ENCODE results near the gene SOST. TPM values are rescaled to one million over a fixed set of nuclear protein-coding genes. Genes with fewer than 3 reads are reported as not detected.
"Not testable (repeated sequence)": the region's sequence is repeated elsewhere in the genome, so short reads cannot be mapped to it uniquely, and the experiment has no call there.

Gene SOST
- total RNA-seq (ENCODE audit: low replicate concordance), result 0.09 TPM in 1 of 2 replicates, not detected in the other

GRCh38 chr17:43758497-43759174 is at the start of gene SOST:
Gene SOST, minus strand, starts transcription at chr17:43758791. Its CDS starts 50 bp downstream, at chr17:43758741.
- no peak within 1 kb of the TSS for H3K4me3 ChIP-seq (ENCODE audit: low read depth, low read length)
- no peak for DNase-seq (ENCODE audit: low read depth)
- TF ChIP-seq CTCF (IDR thresholded peaks at IDR 0.05; ENCODE audit: insufficient read depth, low read length), result no peak

DNA sequence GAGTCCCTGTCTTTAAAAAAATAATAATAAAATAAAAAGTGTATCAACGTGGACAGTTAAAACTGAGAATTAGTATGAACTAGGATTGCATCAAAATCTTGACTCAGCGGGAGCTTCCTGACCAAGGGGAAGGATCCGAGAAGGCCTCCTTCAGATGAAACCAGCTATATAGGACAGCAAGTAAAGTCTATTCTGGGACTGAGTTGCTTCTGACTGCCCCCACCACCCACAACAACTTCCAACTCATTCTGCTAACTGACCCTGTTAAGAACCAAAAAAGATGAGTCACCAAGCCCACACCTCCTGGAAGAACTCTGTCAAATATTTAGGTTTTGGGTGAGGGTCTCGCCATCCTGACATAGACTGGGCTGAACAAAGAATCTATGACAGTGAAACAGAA is 49.5 kb upstream of the SOST start:
- no peak for TF ChIP-seq CTCF (IDR thresholded peaks at IDR 0.05; ENCODE audit: insufficient read depth, low read length)
- no peak for DNase-seq (ENCODE audit: low read depth)
- no peak overlapping the region for H3K4me3 ChIP-seq (ENCODE audit: low read depth, low read length)

DNA sequence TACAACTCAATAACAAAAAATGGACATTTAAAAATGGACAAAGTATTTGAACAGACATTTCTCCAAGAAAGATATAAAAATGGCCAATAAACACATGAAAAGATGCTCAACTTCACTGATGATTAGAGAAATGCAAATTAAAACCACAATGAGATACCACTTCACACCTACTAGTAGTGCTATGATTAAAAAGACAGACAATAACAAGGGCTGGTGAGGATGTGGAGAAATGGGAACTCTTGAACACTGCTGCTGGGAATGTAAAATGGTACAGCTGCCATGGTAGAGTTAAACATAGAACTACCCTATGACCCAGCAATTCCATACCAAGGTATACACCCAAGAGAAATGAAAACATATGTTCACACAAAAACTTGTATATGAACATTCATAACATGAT is 46.5 kb upstream of the SOST start:
- TF ChIP-seq CTCF (IDR thresholded peaks at IDR 0.05; ENCODE audit: insufficient read depth, low read length), result no peak
- no peak overlapping the region for H3K4me3 ChIP-seq (ENCODE audit: low read depth, low read length)
- no peak for DNase-seq (ENCODE audit: low read depth)

- TF ChIP-seq CTCF (IDR thresholded peaks at IDR 0.05; ENCODE audit: insufficient read depth, low read length), result no peak
- peak; percentile 37 for DNase-seq (ENCODE audit: low read depth)
- H3K4me3 ChIP-seq (ENCODE audit: low read depth, low read length), result no peak overlapping the region
These were observed 45.2 kb upstream of the SOST start for GRCh38 chr17:43803758-43804157.

- DNase-seq (ENCODE audit: low read depth), result no peak
- H3K4me3 ChIP-seq (ENCODE audit: low read depth, low read length), result no peak overlapping the region
- no peak for TF ChIP-seq CTCF (IDR thresholded peaks at IDR 0.05; ENCODE audit: insufficient read depth, low read length)
These were observed 43.3 kb upstream of the SOST start for GRCh38 chr17:43801844-43802243.

DNA sequence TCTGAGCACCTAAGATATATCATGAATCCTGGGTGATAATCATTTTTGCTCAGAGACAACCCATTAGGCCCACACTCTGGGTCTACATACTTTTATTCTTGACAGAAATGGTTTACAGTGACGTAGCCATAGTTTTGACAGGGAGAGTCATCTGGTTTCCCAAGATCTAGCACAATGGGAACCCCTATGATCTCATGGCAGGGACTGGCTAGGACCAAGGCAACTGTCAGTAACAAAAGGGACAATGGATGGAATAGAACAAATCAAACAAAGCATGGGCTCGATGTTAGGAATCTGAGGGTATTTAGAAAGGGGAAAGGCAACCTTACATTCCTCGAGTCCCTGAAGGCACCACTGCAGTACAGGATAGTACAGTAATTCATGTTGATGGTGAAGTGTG is 42.1 kb upstream of the SOST start:
- no peak for TF ChIP-seq CTCF (IDR thresholded peaks at IDR 0.05; ENCODE audit: insufficient read depth, low read length)
- H3K4me3 ChIP-seq (ENCODE audit: low read depth, low read length), result no peak overlapping the region

DNA sequence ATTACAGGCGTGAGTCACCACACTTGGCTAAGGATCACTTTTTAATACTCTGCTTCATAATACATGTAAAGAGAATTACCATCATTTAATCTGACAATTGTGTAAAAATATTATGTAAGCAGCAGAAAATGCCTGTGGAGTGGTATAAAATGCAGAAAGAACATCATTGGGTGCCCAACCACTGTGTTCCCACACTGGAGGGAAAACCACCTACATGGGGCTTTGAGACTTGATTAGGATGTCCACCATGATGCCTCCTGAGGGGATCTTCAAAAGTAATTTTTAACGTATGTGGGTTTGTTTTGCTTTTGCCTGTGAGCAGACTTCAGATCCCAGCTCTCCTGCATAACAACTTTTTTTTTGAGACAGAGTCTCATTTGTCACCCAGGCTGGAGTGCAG is 40.5 kb upstream of the SOST start:
- no peak for DNase-seq (ENCODE audit: low read depth)
- no peak overlapping the region for H3K4me3 ChIP-seq (ENCODE audit: low read depth, low read length)
- no peak for TF ChIP-seq CTCF (IDR thresholded peaks at IDR 0.05; ENCODE audit: insufficient read depth, low read length)

More for the DNA sequence above, 42.1 kb upstream of the SOST start:
- DNase-seq (ENCODE audit: low read depth), result no peak

GRCh38 chr17:43798024-43798423 is 39.4 kb upstream of the SOST start:
- not testable (repeated sequence) for H3K4me3 ChIP-seq (ENCODE audit: low read depth, low read length); DNase-seq (ENCODE audit: low read depth)

GRCh38 chr17:43792668-43793067 is 34.1 kb upstream of the SOST start:
- not testable (repeated sequence) for H3K4me3 ChIP-seq (ENCODE audit: low read depth, low read length); DNase-seq (ENCODE audit: low read depth)

Measured in fibroblast of the aortic adventitia (primary cell).